NB4 (cell line): Measurements from ENCODE around the gene BBS9.

Experiments
- POLR2A ChIP-seq: IDR thresholded peaks from 2 replicates; pipeline ENCODE4 v1.6.1; 2011; ENCODE audit warnings: mild to moderate bottlenecking; ENCODE audit not compliant: insufficient read length; ENCODE audit errors: extremely low read depth
- TF ChIP-seq, protein P1 (sequence below): IDR thresholded peaks from 2 replicates; pipeline ENCODE4 v1.6.1; 2011; ENCODE audit warnings: low read depth, low read length
- TF ChIP-seq, protein P2 (sequence below): IDR thresholded peaks from one replicate; pipeline ENCODE4 v1.5.1; 2012; ENCODE audit warnings: low read depth, low read length

DNA sequence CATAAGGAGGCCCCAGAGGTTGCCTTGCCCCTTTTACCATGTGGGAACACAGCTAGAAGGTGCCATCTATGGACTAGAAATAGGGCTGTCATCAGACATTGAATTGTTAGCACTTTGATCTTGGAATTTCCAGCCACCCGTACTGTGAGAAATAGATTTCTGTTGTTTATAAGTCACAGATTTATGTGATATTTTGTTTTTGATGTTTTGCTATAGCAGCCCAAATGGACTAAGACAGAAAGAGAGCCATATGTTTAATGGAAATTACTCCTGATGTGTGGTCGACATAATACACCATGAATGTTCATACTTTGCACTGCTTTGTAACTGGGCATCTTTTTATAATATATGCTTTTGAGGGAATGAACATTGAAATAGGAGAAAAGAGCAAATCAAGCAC lies 302.2 kb downstream of the BBS9 start:
- TF ChIP-seq, protein P1, sequence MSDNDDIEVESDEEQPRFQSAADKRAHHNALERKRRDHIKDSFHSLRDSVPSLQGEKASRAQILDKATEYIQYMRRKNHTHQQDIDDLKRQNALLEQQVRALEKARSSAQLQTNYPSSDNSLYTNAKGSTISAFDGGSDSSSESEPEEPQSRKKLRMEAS: no peak
- TF ChIP-seq, protein P2, sequence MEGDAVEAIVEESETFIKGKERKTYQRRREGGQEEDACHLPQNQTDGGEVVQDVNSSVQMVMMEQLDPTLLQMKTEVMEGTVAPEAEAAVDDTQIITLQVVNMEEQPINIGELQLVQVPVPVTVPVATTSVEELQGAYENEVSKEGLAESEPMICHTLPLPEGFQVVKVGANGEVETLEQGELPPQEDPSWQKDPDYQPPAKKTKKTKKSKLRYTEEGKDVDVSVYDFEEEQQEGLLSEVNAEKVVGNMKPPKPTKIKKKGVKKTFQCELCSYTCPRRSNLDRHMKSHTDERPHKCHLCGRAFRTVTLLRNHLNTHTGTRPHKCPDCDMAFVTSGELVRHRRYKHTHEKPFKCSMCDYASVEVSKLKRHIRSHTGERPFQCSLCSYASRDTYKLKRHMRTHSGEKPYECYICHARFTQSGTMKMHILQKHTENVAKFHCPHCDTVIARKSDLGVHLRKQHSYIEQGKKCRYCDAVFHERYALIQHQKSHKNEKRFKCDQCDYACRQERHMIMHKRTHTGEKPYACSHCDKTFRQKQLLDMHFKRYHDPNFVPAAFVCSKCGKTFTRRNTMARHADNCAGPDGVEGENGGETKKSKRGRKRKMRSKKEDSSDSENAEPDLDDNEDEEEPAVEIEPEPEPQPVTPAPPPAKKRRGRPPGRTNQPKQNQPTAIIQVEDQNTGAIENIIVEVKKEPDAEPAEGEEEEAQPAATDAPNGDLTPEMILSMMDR: no peak
- no peak for TF ChIP-seq POLR2A
